ENCODE data around the gene MMD. TPM values are rescaled to one million over a fixed set of nuclear protein-coding genes. Genes with fewer than 3 reads are reported as not detected.

The MMD gene
- total and polyA plus RNA-seq, 2 of the 13 experiments (the other 11 are each of a cell fraction or from before 2014, with no cell fraction given), result 121 to 225 TPM

- H2AFZ ChIP-seq (ENCODE audit: low read length), result no peak overlapping the region
- peak; percentile 98 for DNase-seq (ENCODE audit: low spot score)
- peaks cover 33% of the 10 kb centered on the region for H3K79me2 ChIP-seq (ENCODE audit: insufficient read depth, low read length)
- H3K27me3 ChIP-seq (ENCODE audit: control insufficient read depth in 1 of 2, insufficient read depth in 2 of 2, low read length in 2 of 2), result no peaks in the 10 kb centered on the region
- peak; percentile 87 for FAIRE-seq
- POLR2A ChIA-PET, result interaction anchor here (0.7 to 9.8 kb wide), 15 partner anchors 9 to 343 kb away, joined by 3 to 127 read pairs (median 5); partner anchors contain the start of gene MMD
- CTCF ChIA-PET (ENCODE audit: low intra/inter-chr PET ratio, low total read pairs), result interaction anchor here (0.8 kb wide), 1 partner anchor 25 kb away, joined by 3 read pairs; no protein-coding TSS in a partner anchor
- peaks cover 33 to 71% of the 10 kb centered on the region in 2 experiments for H3K36me3 ChIP-seq (replicated peaks in 1 of 2; ENCODE audit: control insufficient read depth in 1 of 2, insufficient read depth in 2 of 2, low read length in 2 of 2)
- in situ Hi-C loops (cut with HindIII; ENCODE audit: extremely low pct_ligation_motif_present, low pct_unique_long_range_greater_than_20kb), result no loop called here
- ATAC-seq, result peak; percentile 91
- H3K9ac ChIP-seq (ENCODE audit: insufficient read depth, low read depth, low read length), result peak overlapping the region; percentile 68
- WGBS (ENCODE audit: low lambda C conversion rate), result under 1% methylated on average over 5 of the region's 5 CpGs
- H3K27ac ChIP-seq (ENCODE audit: extremely low read length, insufficient read depth, low read length), result peak overlapping the region; percentile 87
- no peaks in the 10 kb centered on the region for H3K9me3 ChIP-seq (ENCODE audit: low read length)
- H3K4me3 ChIP-seq (replicated peaks in 1 of 3; ENCODE audit: insufficient read depth in 1 of 3, low read depth in 2 of 3, low read length in 3 of 3), result peak overlapping the region in 2 of 3 experiments; percentile 6 to 21; a peak in 1 of 6 replicates
- no peaks in the 10 kb centered on the region for H4K20me1 ChIP-seq (ENCODE audit: insufficient read depth, low read length)
- intact Hi-C loops (cut with micrococcal nuclease; ENCODE audit: unreplicated experiment), result loop anchor here (1.0 to 2.0 kb wide), 4 partner anchors 14 to 47 kb away; no protein-coding TSS in a partner anchor
- BruUV-seq (replicated peaks), result TSS peak; percentile 77
- H3K4me1 ChIP-seq (ENCODE audit: insufficient read depth, low read length), result peaks cover 98% of the 10 kb centered on the region
- peak overlapping the region; percentile 46 for H3K4me2 ChIP-seq (ENCODE audit: low read depth, low read length)
- TF ChIP-seq ZNF343 (CRISPR knock-in tag; IDR thresholded peaks at IDR 0.05), result no peak
- TF ChIP-seq HMG20A (CRISPR knock-in tag; IDR thresholded peaks at IDR 0.05; ENCODE audit: borderline replicate concordance), result peak; percentile 88
- TF ChIP-seq RBM39 (IDR thresholded peaks at IDR 0.05; ENCODE audit: low read depth, low read length, poor library complexity, severe bottlenecking), result no peak
- 0 out of 2 replicates have a peak, but pooled peaks have one; percentile 11 for TF ChIP-seq HNF1B (CRISPR knock-in tag; IDR thresholded peaks at IDR 0.05)
- peak; percentile 83 for TF ChIP-seq RBFOX2 (IDR thresholded peaks at IDR 0.05; ENCODE audit: low read depth, low read length)
- TF ChIP-seq MAZ (IDR thresholded peaks at IDR 0.05; ENCODE audit: borderline replicate concordance, low read depth, low read length), result no peak
- 0 out of 2 replicates have a peak, but pooled peaks have one; percentile 12 for TF ChIP-seq MAZ (CRISPR knock-in tag; IDR thresholded peaks at IDR 0.05; ENCODE audit: low read depth)
- TF ChIP-seq TOE1 (CRISPR knock-in tag; IDR thresholded peaks at IDR 0.05), result peak; percentile 76; the same call in 1 of the 2 replicates
- peak in 1 of 2 experiments; percentile 42; a peak in 1 of 4 replicates for TF ChIP-seq KLF16 (CRISPR knock-in tag; IDR thresholded peaks at IDR 0.05)
- TF ChIP-seq ZKSCAN8 (CRISPR knock-in tag; IDR thresholded peaks at IDR 0.05; ENCODE audit: borderline replicate concordance), result peak; percentile 25
- TF ChIP-seq, protein P1, sequence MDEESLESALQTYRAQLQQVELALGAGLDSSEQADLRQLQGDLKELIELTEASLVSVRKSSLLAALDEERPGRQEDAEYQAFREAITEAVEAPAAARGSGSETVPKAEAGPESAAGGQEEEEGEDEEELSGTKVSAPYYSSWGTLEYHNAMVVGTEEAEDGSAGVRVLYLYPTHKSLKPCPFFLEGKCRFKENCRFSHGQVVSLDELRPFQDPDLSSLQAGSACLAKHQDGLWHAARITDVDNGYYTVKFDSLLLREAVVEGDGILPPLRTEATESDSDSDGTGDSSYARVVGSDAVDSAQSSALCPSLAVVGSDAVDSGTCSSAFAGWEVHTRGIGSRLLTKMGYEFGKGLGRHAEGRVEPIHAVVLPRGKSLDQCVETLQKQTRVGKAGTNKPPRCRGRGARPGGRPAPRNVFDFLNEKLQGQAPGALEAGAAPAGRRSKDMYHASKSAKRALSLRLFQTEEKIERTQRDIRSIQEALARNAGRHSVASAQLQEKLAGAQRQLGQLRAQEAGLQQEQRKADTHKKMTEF (CRISPR knock-in tag; IDR thresholded peaks at IDR 0.05), result peak; percentile 91
- no peak for TF ChIP-seq PRMT3 (CRISPR knock-in tag; IDR thresholded peaks at IDR 0.05; ENCODE audit: borderline replicate concordance, low read depth)
- 0 out of 2 replicates have a peak, but pooled peaks have one; percentile 12 for TF ChIP-seq ZNF644 (CRISPR knock-in tag; IDR thresholded peaks at IDR 0.05; ENCODE audit: low read depth)
- TF ChIP-seq, protein P2, sequence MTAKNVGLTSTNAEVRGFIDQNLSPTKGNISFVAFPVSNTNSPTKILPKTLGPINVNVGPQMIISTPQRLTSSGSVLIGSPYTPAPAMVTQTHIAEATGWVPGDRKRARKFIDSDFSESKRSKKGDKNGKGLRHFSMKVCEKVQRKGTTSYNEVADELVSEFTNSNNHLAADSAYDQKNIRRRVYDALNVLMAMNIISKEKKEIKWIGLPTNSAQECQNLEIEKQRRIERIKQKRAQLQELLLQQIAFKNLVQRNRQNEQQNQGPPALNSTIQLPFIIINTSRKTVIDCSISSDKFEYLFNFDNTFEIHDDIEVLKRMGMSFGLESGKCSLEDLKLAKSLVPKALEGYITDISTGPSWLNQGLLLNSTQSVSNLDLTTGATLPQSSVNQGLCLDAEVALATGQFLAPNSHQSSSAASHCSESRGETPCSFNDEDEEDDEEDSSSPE (CRISPR knock-in tag; IDR thresholded peaks at IDR 0.05), result peak; percentile 31; the same call in 1 of the 2 replicates
- peak; percentile 67; the same call in 1 of the 2 replicates for TF ChIP-seq CBX5 (CRISPR knock-in tag; IDR thresholded peaks at IDR 0.05; ENCODE audit: borderline replicate concordance)
- TF ChIP-seq REL (CRISPR knock-in tag; conservative IDR thresholded peaks at IDR 0.05), result no peak
- TF ChIP-seq NR2F6 (IDR thresholded peaks at IDR 0.05), result peak; percentile 80
- TF ChIP-seq NR2F6 (CRISPR knock-in tag; IDR thresholded peaks at IDR 0.05), result peak; percentile 64
- TF ChIP-seq MXD4 (CRISPR knock-in tag; IDR thresholded peaks at IDR 0.05), result peak; percentile 64
Measured at GRCh38 chr17:55407641-55408566, 13.7 kb downstream of the MMD start.
